Measurements from ENCODE around the gene GREM2.

GREM2 gene

GRCh38 chr1:240616018-240616417 is 4.1 kb upstream of the GREM2 start:
- no peaks in the 10 kb centered on the region for H3K4me1 ChIP-seq (ENCODE audit: insufficient read depth, low read length, poor library complexity, severe bottlenecking)
- H3K9me3 ChIP-seq (ENCODE audit: insufficient read depth, low read depth, low read length), result no peaks in the 10 kb centered on the region
- H3K36me3 ChIP-seq (ENCODE audit: insufficient read depth, low read length), result no peaks in the 10 kb centered on the region
- no peaks in the 10 kb centered on the region for H3K79me2 ChIP-seq (ENCODE audit: insufficient read depth, low read length)
- no peaks in the 10 kb centered on the region for H3F3A ChIP-seq (ENCODE audit: low read depth)
- no peak overlapping the region for H3K4me2 ChIP-seq (ENCODE audit: low read depth, low read length, poor library complexity, severe bottlenecking)
- H3K9ac ChIP-seq (ENCODE audit: low read depth, low read length, poor library complexity, severe bottlenecking), result no peak overlapping the region
- no peak overlapping the region for H3K4me3 ChIP-seq (ENCODE audit: low read length, poor library complexity, severe bottlenecking)
- no peak for TF ChIP-seq EZH2phosphoT487 (IDR thresholded peaks at IDR 0.05; ENCODE audit: borderline replicate concordance)
- TF ChIP-seq, protein P1, sequence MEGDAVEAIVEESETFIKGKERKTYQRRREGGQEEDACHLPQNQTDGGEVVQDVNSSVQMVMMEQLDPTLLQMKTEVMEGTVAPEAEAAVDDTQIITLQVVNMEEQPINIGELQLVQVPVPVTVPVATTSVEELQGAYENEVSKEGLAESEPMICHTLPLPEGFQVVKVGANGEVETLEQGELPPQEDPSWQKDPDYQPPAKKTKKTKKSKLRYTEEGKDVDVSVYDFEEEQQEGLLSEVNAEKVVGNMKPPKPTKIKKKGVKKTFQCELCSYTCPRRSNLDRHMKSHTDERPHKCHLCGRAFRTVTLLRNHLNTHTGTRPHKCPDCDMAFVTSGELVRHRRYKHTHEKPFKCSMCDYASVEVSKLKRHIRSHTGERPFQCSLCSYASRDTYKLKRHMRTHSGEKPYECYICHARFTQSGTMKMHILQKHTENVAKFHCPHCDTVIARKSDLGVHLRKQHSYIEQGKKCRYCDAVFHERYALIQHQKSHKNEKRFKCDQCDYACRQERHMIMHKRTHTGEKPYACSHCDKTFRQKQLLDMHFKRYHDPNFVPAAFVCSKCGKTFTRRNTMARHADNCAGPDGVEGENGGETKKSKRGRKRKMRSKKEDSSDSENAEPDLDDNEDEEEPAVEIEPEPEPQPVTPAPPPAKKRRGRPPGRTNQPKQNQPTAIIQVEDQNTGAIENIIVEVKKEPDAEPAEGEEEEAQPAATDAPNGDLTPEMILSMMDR (conservative IDR thresholded peaks at IDR 0.05; ENCODE audit: low read length), result no peak
- H3K9me2 ChIP-seq (replicated peaks; ENCODE audit: low read depth, low read length), result no peaks in the 10 kb centered on the region
- H4K20me1 ChIP-seq (ENCODE audit: insufficient read depth, low read length, poor library complexity, severe bottlenecking), result no peaks in the 10 kb centered on the region
- no peak overlapping the region for H2AFZ ChIP-seq (ENCODE audit: low read length)
- H3K27me3 ChIP-seq (ENCODE audit: insufficient read depth, low read length, poor library complexity, severe bottlenecking), result no peaks in the 10 kb centered on the region

DNA sequence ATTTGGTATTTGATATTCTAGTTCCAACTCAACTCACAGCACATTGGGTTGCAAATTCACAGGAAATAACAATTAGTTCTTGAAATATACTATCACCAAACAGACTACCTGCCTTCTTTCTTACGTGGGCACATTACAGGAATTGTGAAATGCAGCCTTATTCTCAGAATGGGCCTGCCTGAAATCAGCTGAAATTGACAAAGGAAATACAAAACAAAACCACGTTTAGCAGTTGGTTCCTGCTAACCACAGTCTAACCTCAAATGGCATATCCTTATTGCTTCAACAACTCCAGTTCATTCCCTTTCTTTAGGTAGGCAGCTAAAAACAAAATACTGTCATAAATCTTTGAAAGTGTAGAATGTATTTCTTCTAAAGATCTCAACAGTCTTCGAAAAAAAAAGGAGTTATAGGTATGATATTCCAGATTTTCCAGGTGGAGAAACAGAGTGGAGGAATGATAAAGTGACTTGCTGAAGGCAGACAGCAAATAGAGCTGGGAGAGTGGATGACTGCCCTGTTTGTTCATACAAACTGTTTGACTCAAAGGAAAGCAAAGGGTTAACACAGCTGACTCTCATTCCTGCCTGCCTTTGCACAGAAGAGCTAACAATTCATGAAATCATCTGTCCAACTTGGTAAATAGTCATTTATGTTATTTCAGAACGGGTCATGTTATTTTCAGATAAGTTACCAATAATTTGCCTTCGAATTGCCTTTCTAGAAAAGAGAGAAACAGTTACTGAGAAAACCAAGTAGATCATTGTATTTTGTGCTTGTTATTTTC is 1.6 kb upstream of the GREM2 start:
- Histone ChIP-seq H4K20me1 (ENCODE audit: insufficient read depth, low read length, poor library complexity, severe bottlenecking) (no peaks in the 10 kb centered on the region), H3K4me1 (ENCODE audit: insufficient read depth, low read length, poor library complexity, severe bottlenecking) (no peaks in the 10 kb centered on the region), H2AFZ (ENCODE audit: low read length) (no peak overlapping the region), H3K4me2 (ENCODE audit: low read depth, low read length, poor library complexity, severe bottlenecking) (no peak overlapping the region), H3K79me2 (ENCODE audit: insufficient read depth, low read length) (no peaks in the 10 kb centered on the region), H3K9me3 (ENCODE audit: insufficient read depth, low read depth, low read length) (no peaks in the 10 kb centered on the region), H3K36me3 (ENCODE audit: insufficient read depth, low read length) (no peaks in the 10 kb centered on the region), H3K9ac (ENCODE audit: low read depth, low read length, poor library complexity, severe bottlenecking) (no peak overlapping the region), H3K9me2 (replicated peaks; ENCODE audit: low read depth, low read length) (no peaks in the 10 kb centered on the region), H3K27me3 (ENCODE audit: insufficient read depth, low read length, poor library complexity, severe bottlenecking) (no peaks in the 10 kb centered on the region), H3K4me3 (ENCODE audit: low read length, poor library complexity, severe bottlenecking) (no peak overlapping the region), H3F3A (ENCODE audit: low read depth) (no peaks in the 10 kb centered on the region)
- TF ChIP-seq EZH2phosphoT487 (IDR thresholded peaks at IDR 0.05; ENCODE audit: borderline replicate concordance), result no peak

DNA sequence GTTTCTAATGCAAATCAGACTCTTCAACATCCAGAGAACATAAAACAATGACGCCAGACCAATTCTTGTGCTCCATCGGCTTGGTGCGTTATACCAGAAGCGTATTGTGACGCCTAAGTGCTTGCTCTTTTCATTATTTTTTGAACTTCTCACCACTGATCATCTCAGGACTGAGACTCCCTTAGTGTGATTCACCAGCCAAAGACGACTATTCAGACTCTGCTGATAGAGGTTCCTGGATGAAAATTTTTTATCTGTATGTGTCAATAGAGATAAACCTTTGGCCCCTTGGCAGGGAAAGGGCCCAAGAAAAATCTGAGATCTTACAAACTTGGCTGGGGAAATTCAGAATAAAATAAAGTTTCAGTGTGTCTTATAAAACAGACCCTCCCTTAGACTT is 856 bp upstream of the GREM2 start:
- no peaks in the 10 kb centered on the region for H3K36me3 ChIP-seq (ENCODE audit: insufficient read depth, low read length)
- no peaks in the 10 kb centered on the region for H3F3A ChIP-seq (ENCODE audit: low read depth)
- no peaks in the 10 kb centered on the region for H3K27me3 ChIP-seq (ENCODE audit: insufficient read depth, low read length, poor library complexity, severe bottlenecking)
- no peak overlapping the region for H3K4me2 ChIP-seq (ENCODE audit: low read depth, low read length, poor library complexity, severe bottlenecking)
- H3K79me2 ChIP-seq (ENCODE audit: insufficient read depth, low read length), result no peaks in the 10 kb centered on the region
- H3K9me2 ChIP-seq (replicated peaks; ENCODE audit: low read depth, low read length), result no peaks in the 10 kb centered on the region
- no peak for TF ChIP-seq EZH2phosphoT487 (IDR thresholded peaks at IDR 0.05; ENCODE audit: borderline replicate concordance)
- TF ChIP-seq, protein P1 (conservative IDR thresholded peaks at IDR 0.05; ENCODE audit: low read length), result no peak
- H2AFZ ChIP-seq (ENCODE audit: low read length), result no peak overlapping the region
- H3K9ac ChIP-seq (ENCODE audit: low read depth, low read length, poor library complexity, severe bottlenecking), result no peak overlapping the region
- H3K9me3 ChIP-seq (ENCODE audit: insufficient read depth, low read depth, low read length), result no peaks in the 10 kb centered on the region
- H4K20me1 ChIP-seq (ENCODE audit: insufficient read depth, low read length, poor library complexity, severe bottlenecking), result no peaks in the 10 kb centered on the region
- no peaks in the 10 kb centered on the region for H3K4me1 ChIP-seq (ENCODE audit: insufficient read depth, low read length, poor library complexity, severe bottlenecking)
- no peak overlapping the region for H3K4me3 ChIP-seq (ENCODE audit: low read length, poor library complexity, severe bottlenecking)

- H3K9ac ChIP-seq (ENCODE audit: low read depth, low read length, poor library complexity, severe bottlenecking), result no peak overlapping the region
- no peaks in the 10 kb centered on the region for H3K4me1 ChIP-seq (ENCODE audit: insufficient read depth, low read length, poor library complexity, severe bottlenecking)
- H3K79me2 ChIP-seq (ENCODE audit: insufficient read depth, low read length), result no peaks in the 10 kb centered on the region
- H3K36me3 ChIP-seq (ENCODE audit: insufficient read depth, low read length), result no peaks in the 10 kb centered on the region
- no peaks in the 10 kb centered on the region for H3F3A ChIP-seq (ENCODE audit: low read depth)
- no peak for TF ChIP-seq EZH2phosphoT487 (IDR thresholded peaks at IDR 0.05; ENCODE audit: borderline replicate concordance)
- TF ChIP-seq, protein P1 (conservative IDR thresholded peaks at IDR 0.05; ENCODE audit: low read length), result no peak
- H3K9me3 ChIP-seq (ENCODE audit: insufficient read depth, low read depth, low read length), result no peaks in the 10 kb centered on the region
- H4K20me1 ChIP-seq (ENCODE audit: insufficient read depth, low read length, poor library complexity, severe bottlenecking), result no peaks in the 10 kb centered on the region
- no peak overlapping the region for H2AFZ ChIP-seq (ENCODE audit: low read length)
- no peaks in the 10 kb centered on the region for H3K9me2 ChIP-seq (replicated peaks; ENCODE audit: low read depth, low read length)
- no peak overlapping the region for H3K4me2 ChIP-seq (ENCODE audit: low read depth, low read length, poor library complexity, severe bottlenecking)
- no peaks in the 10 kb centered on the region for H3K27me3 ChIP-seq (ENCODE audit: insufficient read depth, low read length, poor library complexity, severe bottlenecking)
- no peak overlapping the region for H3K4me3 ChIP-seq (ENCODE audit: low read length, poor library complexity, severe bottlenecking)
These were observed 732 bp downstream of the GREM2 start for GRCh38 chr1:240611228-240611618.

Data from Loucy (cell line).